Hepatocyte (in vitro differentiated cells): ENCODE data around the gene RPL35.

ENCODE experiments used
- CTCF ChIP-seq: fragments of 200-600 bp; sonication (generic); IDR thresholded peaks from 2 replicates; pipeline ENCODE4 v1.5.1; 2016; ENCODE audit warnings: antibody characterized with exemption, mild to moderate bottlenecking; ENCODE audit not compliant: poor library complexity
- EZH2 ChIP-seq: fragments of 200-600 bp; sonication (generic); IDR thresholded peaks from 2 replicates; pipeline ENCODE4 v1.6.1; 2016; ENCODE audit warnings: antibody characterized with exemption, mild to moderate bottlenecking, borderline replicate concordance

- TF ChIP-seq CTCF, result no peak
- TF ChIP-seq EZH2, result no peak
Measured at GRCh38 chr9:124897570-124898460, 36.1 kb upstream of the RPL35 start.
